Heart right ventricle (tissue), 16 donors: ENCODE measurements around the gene FOSL2. TPM values are rescaled to one million over a fixed set of nuclear protein-coding genes. Genes with fewer than 3 reads are reported as not detected.

ENCODE experiments used
- ATAC-seq, 8 donors: fragments of 200-7000 bp; cut with Tn5 transposase; one replicate each; pipeline ENCODE4 v1.9.1; 2020; ENCODE audit warnings: mild to moderate bottlenecking in 8 of 8, moderate library complexity in 8 of 8, moderate number of reproducible peaks in 1 of 8
- DNase-seq, 2 donors: peaks; one replicate each; pipeline ENCODE4 v3.0.0-alpha.2; 2020
- H3K27ac ChIP-seq, 10 donors: fragments of 200-600 bp; sonication (generic) in 2 of 10; one replicate each; pipeline versions ENCODE4 v1.5.0 to v1.8.0; 2020 to 2022; ENCODE audit warnings: mild to moderate bottlenecking in 3 of 10
- H3K27me3 ChIP-seq, 7 donors: fragments of 200-600 bp; one replicate each; pipeline ENCODE4 v1.8.0; 2021 to 2022; ENCODE audit warnings: mild to moderate bottlenecking in 2 of 7
- H3K36me3 ChIP-seq, 9 donors: fragments of 200-600 bp; sonication (generic) in 1 of 9; one replicate each; pipeline versions ENCODE4 v1.5.0 to v1.8.0; 2020 to 2022; ENCODE audit warnings: mild to moderate bottlenecking in 2 of 9
- H3K4me1 ChIP-seq, 9 donors: fragments of 200-600 bp; sonication (generic) in 1 of 9; one replicate each; pipeline versions ENCODE4 v1.5.0 to v1.8.0; 2020 to 2022; ENCODE audit warnings: mild to moderate bottlenecking in 4 of 9
- H3K4me3 ChIP-seq, 10 donors: fragments of 200-600 bp; sonication (generic) in 2 of 10; one replicate each; pipeline versions ENCODE4 v1.5.0 to v1.8.0; 2020 to 2022; ENCODE audit warnings: mild to moderate bottlenecking in 7 of 10, moderate library complexity in 2 of 10
- H3K9me3 ChIP-seq, 11 donors: fragments of 200-600 bp in 10 of 11; sonication (generic) in 2 of 11; one replicate each; pipeline versions ENCODE4 v1.5.0 to v1.8.0; 2013 to 2022; ENCODE audit warnings: mild to moderate bottlenecking in 2 of 11, control low read depth in 1 of 11, moderate library complexity in 1 of 11
- CTCF ChIP-seq, 9 donors: fragments of 200-600 bp; sonication (generic) in 2 of 9; IDR thresholded peaks; one replicate each; pipeline versions ENCODE4 v1.5.0 to v1.8.0; 2021 to 2022; ENCODE audit warnings: antibody characterized with exemption in 9 of 9, mild to moderate bottlenecking in 5 of 9, moderate library complexity in 1 of 9
- WGBS, 2 donors: extraction: QIAGEN DNeasy Blood & Tissue Kit; methylation state at CpG; one replicate each; pipeline ENCODE4 v1.1.7; 2013; ENCODE audit warnings: inconsistent platforms in 1 of 2; 5-methylcytosine and 5-hydroxymethylcytosine counted together
- intact Hi-C, 10 donors: fragments of 100-400 bp; cut with DNase I; formaldehyde crosslinking; loops; one replicate each; pipeline versions ENCODE4 v1.11.1 to v1.14.2; 2022
- polyA plus RNA-seq, 2 donors: library from polyadenylated mRNA; stranded (reverse); fragments of 200-250 nt; gene quantifications; one replicate each; pipeline ENCODE4 v1.2.3, GENCODE V29; 2013
- total RNA-seq, 10 donors: library from RNA; stranded (reverse); fragmentation: NEBNext Ultra II Directional in 3 of 10; extraction: Animal tissue kit (Norgen Biotek cat#: 25700) in 3 of 10; gene quantifications; one replicate each; pipeline versions ENCODE4 v1.2.1 to v1.2.4, GENCODE V29; 2021 to 2023
- donor health status: Arrhythmogenic right ventricular cardiomyopathy.
- donor health status: ischemic (EF 13 %, LVEDD 7.1; RV severe dilation, severe dysfunction).
- donor health status: healthy with polysubstance abuse.
- donor health status: DM: no; HTN: yes; CAD: no.
- donor health status: DM: no; HTN: no; CAD: no.
- donor health status: ischemic (EF 25% LVEDD 6.9; RV normal size, moderate dysfunction).
- donor health status: ischemic (EF 25% LVEDD 5.7; RV mildly dilated, moderate dysfunction).
- donor health status: healthy.
- donor health status: DM: yes; HTN: yes; CAD: no.
- donor health status: Ischemic cardiomyopathy.
- donor health status: ischemic (EF 35%, LVEDD 5.7; RV mildly dilated, moderate dysfunction).
- donor health status: nonischemic (EF 11% LVEDD 7.7; RV severe dilation, severe dysfunction).
- donor health status: DM: yes; HTN: yes; CAD: no.
- donor health status: PGD.
- donor health status: ischemic (EF 29% LVEDD 5.4; RV normal size, mild dysfunction).
- donor health status: nonischemic (EF 23%, LVEDD 6.1; RV moderate dilation, normal function).

The FOSL2 gene
- total and polyA plus RNA-seq, 12 donors: 16.5 to 182 (median 54.8) TPM

- Histone ChIP-seq H3K27ac (no peak overlapping the region), H3K9me3 (no peaks in the 10 kb centered on the region), H3K4me3 (no peak overlapping the region), H3K4me1 (peaks cover 0 to 55% (median 21%) of the 10 kb centered on the region in 9 donors), H3K36me3 (no peaks in the 10 kb centered on the region), H3K27me3 (no peaks in the 10 kb centered on the region)
- intact Hi-C loops: no loop called here
- WGBS, 2 donors: 92% methylated on average over 11 of the region's 11 CpGs
- ATAC-seq (no peak), DNase-seq (no peak)
- TF ChIP-seq CTCF (IDR thresholded peaks at IDR 0.05): no peak
These were observed 28.9 kb upstream of the FOSL2 start for GRCh38 chr2:28363686-28364280.

- no peak for TF ChIP-seq CTCF (IDR thresholded peaks at IDR 0.05)
- intact Hi-C loops: no loop called here
- Histone ChIP-seq H3K27ac (no peak overlapping the region), H3K27me3 (no peaks in the 10 kb centered on the region), H3K4me1 (peaks cover 0 to 47% (median 21%) of the 10 kb centered on the region in 9 donors), H3K36me3 (no peaks in the 10 kb centered on the region), H3K9me3 (no peaks in the 10 kb centered on the region), H3K4me3 (no peak overlapping the region)
- DNase-seq: no peak
- 95 to 98% methylated on average over 3 of the region's 3 CpGs for WGBS, 2 donors
- ATAC-seq: no peak
These were observed 28.0 kb upstream of the FOSL2 start for GRCh38 chr2:28364610-28365009.

GRCh38 chr2:28365158-28365557 lies 27.5 kb upstream of the FOSL2 start:
- WGBS, 2 donors: 46 to 57% methylated on average over 8 of the region's 8 CpGs
- Histone ChIP-seq H3K4me3 (no peak overlapping the region), H3K36me3 (no peaks in the 10 kb centered on the region), H3K4me1 (peaks cover 0 to 41% (median 21%) of the 10 kb centered on the region in 9 donors), H3K27me3 (no peaks in the 10 kb centered on the region), H3K27ac (peak overlapping the region in 1 of 10 donors; percentile 40), H3K9me3 (no peaks in the 10 kb centered on the region)
- TF ChIP-seq CTCF (IDR thresholded peaks at IDR 0.05): no peak
- peak in 2 of 8 donors; percentile 24 to 25 for ATAC-seq
- intact Hi-C loops: no loop called here
- DNase-seq: no peak

GRCh38 chr2:28366149-28366495 lies 26.5 kb upstream of the FOSL2 start:
- H3K27me3 ChIP-seq: no peaks in the 10 kb centered on the region
- no peak for DNase-seq
- ATAC-seq: no peak
- 90 to 94% methylated on average over 10 of the region's 10 CpGs for WGBS, 2 donors
- peaks cover 0 to 32% (median 21%) of the 10 kb centered on the region in 9 donors for H3K4me1 ChIP-seq
- no peak overlapping the region for H3K4me3 ChIP-seq
- no peak for TF ChIP-seq CTCF (IDR thresholded peaks at IDR 0.05)
- intact Hi-C loops: no loop called here
- no peaks in the 10 kb centered on the region for H3K9me3 ChIP-seq
- H3K27ac ChIP-seq: peak overlapping the region in 2 of 10 donors; percentile 61 to 79
- no peaks in the 10 kb centered on the region for H3K36me3 ChIP-seq
